ENCODE results near the gene PRND. TPM values are rescaled to one million over a fixed set of nuclear protein-coding genes. Genes with fewer than 3 reads are reported as not detected.

Gene PRND
- total and polyA plus RNA-seq, 10 of the 15 experiments (the other 5 are each of a cell fraction or from before 2014, with no cell fraction given), result not detected

GRCh38 chr20:4725263-4725550 lies 3.5 kb downstream of the PRND start:
- BruUV-seq (replicated peaks), result no TSS peak
- Histone ChIP-seq H3K79me2 (ENCODE audit: control insufficient read depth, insufficient read depth, low read length) (no peaks in the 10 kb centered on the region), H3K27ac (ENCODE audit: control insufficient read depth, insufficient read depth) (no peak overlapping the region), H2AFZ (ENCODE audit: control insufficient read depth, low read depth, low read length) (no peak overlapping the region), H3K4me2 (ENCODE audit: control insufficient read depth, insufficient read depth) (no peak overlapping the region), H4K20me1 (ENCODE audit: control insufficient read depth, insufficient read depth) (no peaks in the 10 kb centered on the region), H3K4me1 (ENCODE audit: control insufficient read depth, insufficient read depth, low read length) (peaks cover 13% of the 10 kb centered on the region), H3K9ac (ENCODE audit: control insufficient read depth, insufficient read depth, low read length) (no peak overlapping the region), H3K9me3 (replicated peaks; ENCODE audit: control insufficient read depth, insufficient read depth, low read length) (no peaks in the 10 kb centered on the region), H3K36me3 (ENCODE audit: control insufficient read depth in 2 of 2, insufficient read depth in 2 of 2, low read length in 1 of 2) (no peaks in the 10 kb centered on the region), H3K27me3 (replicated peaks in 1 of 2; ENCODE audit: control insufficient read depth in 2 of 2, insufficient read depth in 2 of 2, low read length in 1 of 2) (no peaks in the 10 kb centered on the region; a peak in 1 of 4 replicates), H3K4me3 (no peak overlapping the region)
- FAIRE-seq (no peak), DNase-seq (ENCODE audit: low read depth, low spot score) (no peak), ATAC-seq (no peak)
- 70% methylated on average over 4 of the region's 4 CpGs for WGBS (ENCODE audit: insufficient coverage, insufficient replicate concordance, low lambda C conversion rate, missing lambda C conversion rate)
- ChIA-PET CTCF (interaction anchor here (1.2 to 9.7 kb wide), 3 partner anchors 16 to 131 kb away, joined by 3 to 199 read pairs (median 6); no protein-coding TSS in a partner anchor), POLR2A (interaction anchor here (0.7 kb wide), 1 partner anchor 559 kb away, joined by 4 read pairs; no protein-coding TSS in a partner anchor), RAD21 (ENCODE audit: unreplicated experiment) (interaction anchor here (1.0 to 6.0 kb wide), 3 partner anchors 118 to 376 kb away, joined by 3 to 36 read pairs (median 4); no protein-coding TSS in a partner anchor), SMC1A (ENCODE audit: uncharacterized antibody, unreplicated experiment) (interaction anchor here (0.6 to 2.2 kb wide), 7 partner anchors 11 to 416 kb away, joined by 3 to 8 read pairs (median 4); no protein-coding TSS in a partner anchor)
- TF ChIP-seq TCF7 (IDR thresholded peaks at IDR 0.05; ENCODE audit: borderline replicate concordance) (no peak), RCOR1 (conservative IDR thresholded peaks at IDR 0.05; ENCODE audit: low read depth, low read length) (no peak), SMAD1 (IDR thresholded peaks at IDR 0.05; ENCODE audit: low read depth, partially characterized antibody) (no peak), RELB (IDR thresholded peaks at IDR 0.05; ENCODE audit: low read depth) (no peak), DPF2 (IDR thresholded peaks at IDR 0.05) (no peak), CUX1 (IDR thresholded peaks at IDR 0.05; ENCODE audit: insufficient replicate concordance, low read depth, low read length) (no peak)
- in situ Hi-C loops (cut with MboI) (no loop called here), intact Hi-C loops (cut with micrococcal nuclease; ENCODE audit: unreplicated experiment) (no loop called here)
